Measurements from ENCODE around the gene GATA3.

The GATA3 gene

GRCh38 chr10:8079126-8079525 lies 24.6 kb downstream of the GATA3 start:
- no peak overlapping the region for H3K4me2 ChIP-seq (ENCODE audit: low read depth, low read length)
- H3K4me1 ChIP-seq (ENCODE audit: low read length) = no peaks in the 10 kb centered on the region
- no peaks in the 10 kb centered on the region for H3K9me3 ChIP-seq (replicated peaks; ENCODE audit: insufficient read depth, low read length)
- no peak overlapping the region for H2AFZ ChIP-seq (ENCODE audit: low read length)
- no peaks in the 10 kb centered on the region for H3K79me2 ChIP-seq (ENCODE audit: low read length)
- no peaks in the 10 kb centered on the region for H4K20me1 ChIP-seq (ENCODE audit: insufficient read depth, low read length)
- no peak overlapping the region for H3K27ac ChIP-seq (ENCODE audit: low read length)
- H3K27me3 ChIP-seq (replicated peaks; ENCODE audit: insufficient read depth, low read length) = no peaks in the 10 kb centered on the region
- no peaks in the 10 kb centered on the region for H3F3A ChIP-seq (ENCODE audit: insufficient read depth, low read length)
- no peak overlapping the region for H3K9ac ChIP-seq (ENCODE audit: low read length)
- H3K36me3 ChIP-seq (replicated peaks; ENCODE audit: insufficient read depth, low read length) = no peaks in the 10 kb centered on the region
- no peak overlapping the region for H3K4me3 ChIP-seq (ENCODE audit: low read length)
- DNase-seq = no peak
- H3K9me2 ChIP-seq (replicated peaks; ENCODE audit: insufficient read depth, low read length) = no peaks in the 10 kb centered on the region
- TF ChIP-seq EZH2phosphoT487 (IDR thresholded peaks at IDR 0.05; ENCODE audit: low read length) = no peak
- TF ChIP-seq CTCF (IDR thresholded peaks at IDR 0.05; ENCODE audit: low read length) = no peak
- no peak for TF ChIP-seq EZH2 (optimal IDR thresholded peaks at IDR 0.05; ENCODE audit: low read depth, low read length)

GRCh38 chr10:8084799-8085198 lies 30.3 kb downstream of the GATA3 start:
- Histone ChIP-seq H2AFZ (ENCODE audit: low read length) (no peak overlapping the region), H4K20me1 (ENCODE audit: insufficient read depth, low read length) (no peaks in the 10 kb centered on the region), H3K9ac (ENCODE audit: low read length) (no peak overlapping the region), H3K4me2 (ENCODE audit: low read depth, low read length) (no peak overlapping the region), H3F3A (ENCODE audit: insufficient read depth, low read length) (no peaks in the 10 kb centered on the region), H3K27ac (ENCODE audit: low read length) (no peak overlapping the region), H3K27me3 (replicated peaks; ENCODE audit: insufficient read depth, low read length) (no peaks in the 10 kb centered on the region), H3K9me3 (replicated peaks; ENCODE audit: insufficient read depth, low read length) (no peaks in the 10 kb centered on the region), H3K9me2 (replicated peaks; ENCODE audit: insufficient read depth, low read length) (no peaks in the 10 kb centered on the region), H3K4me1 (ENCODE audit: low read length) (no peaks in the 10 kb centered on the region), H3K4me3 (ENCODE audit: low read length) (no peak overlapping the region), H3K36me3 (replicated peaks; ENCODE audit: insufficient read depth, low read length) (no peaks in the 10 kb centered on the region), H3K79me2 (ENCODE audit: low read length) (no peaks in the 10 kb centered on the region)
- no peak for DNase-seq
- TF ChIP-seq CTCF (IDR thresholded peaks at IDR 0.05; ENCODE audit: low read length) = no peak
- no peak for TF ChIP-seq EZH2phosphoT487 (IDR thresholded peaks at IDR 0.05; ENCODE audit: low read length)
- no peak for TF ChIP-seq EZH2 (optimal IDR thresholded peaks at IDR 0.05; ENCODE audit: low read depth, low read length)

GRCh38 chr10:8085251-8085650 lies 30.8 kb downstream of the GATA3 start:
- no peak overlapping the region for H3K9ac ChIP-seq (ENCODE audit: low read length)
- H2AFZ ChIP-seq (ENCODE audit: low read length) = no peak overlapping the region
- no peaks in the 10 kb centered on the region for H3K27me3 ChIP-seq (replicated peaks; ENCODE audit: insufficient read depth, low read length)
- H3K4me2 ChIP-seq (ENCODE audit: low read depth, low read length) = no peak overlapping the region
- no peaks in the 10 kb centered on the region for H3K4me1 ChIP-seq (ENCODE audit: low read length)
- H3F3A ChIP-seq (ENCODE audit: insufficient read depth, low read length) = no peaks in the 10 kb centered on the region
- H4K20me1 ChIP-seq (ENCODE audit: insufficient read depth, low read length) = no peaks in the 10 kb centered on the region
- no peaks in the 10 kb centered on the region for H3K36me3 ChIP-seq (replicated peaks; ENCODE audit: insufficient read depth, low read length)
- H3K79me2 ChIP-seq (ENCODE audit: low read length) = no peaks in the 10 kb centered on the region
- no peak overlapping the region for H3K27ac ChIP-seq (ENCODE audit: low read length)
- no peaks in the 10 kb centered on the region for H3K9me2 ChIP-seq (replicated peaks; ENCODE audit: insufficient read depth, low read length)
- no peak for DNase-seq
- no peak overlapping the region for H3K4me3 ChIP-seq (ENCODE audit: low read length)
- H3K9me3 ChIP-seq (replicated peaks; ENCODE audit: insufficient read depth, low read length) = no peaks in the 10 kb centered on the region
- TF ChIP-seq EZH2phosphoT487 (IDR thresholded peaks at IDR 0.05; ENCODE audit: low read length) (no peak), CTCF (IDR thresholded peaks at IDR 0.05; ENCODE audit: low read length) (no peak), EZH2 (optimal IDR thresholded peaks at IDR 0.05; ENCODE audit: low read depth, low read length) (no peak)

All from MM.1S (cell line).